GM10847 (cell line): ENCODE results near the gene CRYBB2.

ENCODE experiments used
- POLR2A ChIP-seq: IDR thresholded peaks from 2 replicates; pipeline ENCODE4 v1.6.1; 2011; ENCODE audit not compliant: insufficient read length; ENCODE audit errors: extremely low read depth

The CRYBB2 gene

DNA sequence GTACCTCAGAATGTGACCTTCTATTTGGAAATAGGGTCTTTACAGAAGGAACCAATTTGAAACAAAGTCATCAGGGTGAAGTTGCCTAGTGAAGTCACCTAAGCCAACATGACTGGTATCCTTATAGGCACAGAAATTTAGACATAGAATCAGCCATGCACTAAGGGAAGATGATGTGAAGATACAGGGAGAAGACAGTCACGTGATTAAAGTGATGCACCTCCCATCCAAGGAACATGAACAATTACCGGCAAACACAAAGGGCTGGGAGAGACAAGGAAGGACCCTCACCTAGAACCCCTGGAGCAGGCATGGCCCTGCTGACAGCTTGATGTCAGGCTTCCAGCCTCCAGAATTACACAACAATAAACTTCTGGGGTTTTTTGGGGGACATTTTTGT is 3.2 kb upstream of the CRYBB2 start:
- no peak for TF ChIP-seq POLR2A

DNA sequence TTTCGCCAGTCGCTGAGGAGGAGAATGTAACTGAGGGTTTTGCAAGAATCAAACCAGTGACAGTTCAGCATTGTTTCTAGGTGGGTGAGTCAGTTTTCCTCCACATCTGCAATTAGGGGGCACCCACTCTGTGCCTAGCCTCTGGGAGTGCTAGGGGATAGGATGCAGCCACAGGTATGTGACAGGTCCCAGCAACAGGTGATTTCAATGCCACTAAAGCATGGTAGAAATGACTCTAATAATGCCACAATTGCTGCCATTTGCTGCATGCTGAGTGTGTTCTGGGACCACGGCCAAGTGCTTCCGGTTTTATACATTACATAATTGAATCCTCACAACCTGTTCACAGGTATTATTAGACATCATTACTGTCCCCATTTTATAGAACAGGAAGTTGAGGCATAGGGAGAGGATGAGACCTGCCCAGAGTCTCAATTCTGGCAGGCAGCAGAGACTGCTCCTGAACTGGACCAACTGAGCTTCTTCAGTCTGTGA is 556 bp downstream of the CRYBB2 start:
- no peak for TF ChIP-seq POLR2A

DNA sequence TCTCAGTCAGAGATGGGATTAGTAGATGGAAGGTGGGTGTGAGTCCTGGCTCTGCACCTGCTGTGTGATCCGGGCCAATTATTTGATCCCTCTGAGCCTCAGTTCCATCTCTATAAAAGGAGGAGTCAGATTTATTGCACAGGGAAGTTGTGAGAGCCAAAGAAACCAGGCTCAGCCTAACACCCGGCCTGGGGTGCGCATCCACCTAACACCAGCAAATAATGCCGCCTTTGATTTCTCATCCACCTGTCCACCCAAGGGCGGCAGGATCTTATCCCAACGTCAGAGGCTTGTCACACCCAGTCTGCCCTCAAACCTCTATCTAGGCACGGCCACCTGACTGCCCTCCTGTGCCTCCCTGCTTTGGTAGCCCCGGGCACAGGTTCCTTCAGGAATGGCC is 2.4 kb downstream of the CRYBB2 start:
- TF ChIP-seq POLR2A, result no peak

DNA sequence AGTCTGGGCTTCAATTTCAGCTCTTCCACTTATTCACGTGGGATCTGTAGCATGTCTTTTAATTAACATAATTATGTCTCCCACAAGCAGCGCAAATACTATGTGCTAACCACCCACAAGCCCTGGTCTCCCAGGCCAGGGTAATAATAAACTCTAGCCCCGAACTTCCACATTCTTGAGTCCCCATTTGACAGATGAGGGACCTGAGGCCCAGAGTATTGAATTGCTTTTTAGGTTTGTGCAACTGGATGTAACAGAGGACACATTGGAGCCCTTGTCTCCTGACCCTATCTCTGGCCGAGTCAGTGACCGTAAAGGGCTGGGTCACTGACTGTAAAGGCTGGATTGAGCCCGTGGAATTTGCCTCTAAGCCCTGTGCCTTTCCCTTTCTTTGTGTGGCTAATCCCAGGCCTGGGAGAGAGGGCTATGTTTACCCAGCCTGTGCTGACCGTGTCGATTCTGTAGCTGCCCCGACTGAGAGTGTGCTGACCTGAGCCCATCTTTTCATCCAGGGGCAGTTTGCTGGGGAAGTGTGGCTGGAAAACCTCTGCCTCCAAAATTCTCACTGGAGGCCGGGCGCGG is 3.9 kb downstream of the CRYBB2 start:
- TF ChIP-seq POLR2A, result no peak

DNA sequence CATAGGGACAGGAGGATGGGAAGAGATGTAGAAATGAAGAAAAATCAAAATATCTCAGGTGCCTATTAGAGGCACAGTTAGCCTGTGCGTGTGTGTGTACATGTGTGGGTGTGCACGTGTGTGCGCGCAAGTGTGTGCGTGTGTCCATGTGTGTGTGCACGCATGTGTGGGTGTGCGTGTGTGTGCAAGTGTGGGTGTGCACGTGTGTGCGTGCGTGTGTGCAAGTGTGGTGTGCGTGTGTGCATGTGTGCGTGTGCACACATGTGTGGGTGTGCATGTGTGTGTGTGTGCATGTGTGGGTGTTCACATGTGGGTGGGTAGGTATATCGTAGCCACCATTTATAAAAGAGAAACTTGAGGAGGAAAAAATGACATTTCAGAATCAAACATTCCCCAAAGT is 9.4 kb downstream of the CRYBB2 start:
- TF ChIP-seq POLR2A, result no peak

DNA sequence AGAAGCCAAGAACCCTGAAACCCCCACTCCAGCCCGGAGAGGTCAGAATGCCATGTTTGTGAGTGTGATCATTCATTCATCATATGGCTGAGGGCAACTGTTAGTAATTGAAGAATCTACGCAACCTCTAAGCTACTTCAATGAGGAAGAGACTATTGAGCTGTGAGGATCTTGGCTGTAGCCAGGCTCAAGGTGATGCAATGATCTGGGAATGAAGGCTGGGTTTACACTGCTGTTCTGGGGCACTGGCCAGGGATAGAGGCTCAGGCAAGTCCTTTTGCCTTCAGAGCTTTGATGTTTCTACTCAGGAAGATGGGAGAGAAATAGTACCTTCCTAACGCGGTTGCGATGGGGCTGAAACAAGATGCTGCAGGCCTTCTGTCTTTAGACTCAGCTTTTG is 12.9 kb downstream of the CRYBB2 start:
- TF ChIP-seq POLR2A, result no peak

DNA sequence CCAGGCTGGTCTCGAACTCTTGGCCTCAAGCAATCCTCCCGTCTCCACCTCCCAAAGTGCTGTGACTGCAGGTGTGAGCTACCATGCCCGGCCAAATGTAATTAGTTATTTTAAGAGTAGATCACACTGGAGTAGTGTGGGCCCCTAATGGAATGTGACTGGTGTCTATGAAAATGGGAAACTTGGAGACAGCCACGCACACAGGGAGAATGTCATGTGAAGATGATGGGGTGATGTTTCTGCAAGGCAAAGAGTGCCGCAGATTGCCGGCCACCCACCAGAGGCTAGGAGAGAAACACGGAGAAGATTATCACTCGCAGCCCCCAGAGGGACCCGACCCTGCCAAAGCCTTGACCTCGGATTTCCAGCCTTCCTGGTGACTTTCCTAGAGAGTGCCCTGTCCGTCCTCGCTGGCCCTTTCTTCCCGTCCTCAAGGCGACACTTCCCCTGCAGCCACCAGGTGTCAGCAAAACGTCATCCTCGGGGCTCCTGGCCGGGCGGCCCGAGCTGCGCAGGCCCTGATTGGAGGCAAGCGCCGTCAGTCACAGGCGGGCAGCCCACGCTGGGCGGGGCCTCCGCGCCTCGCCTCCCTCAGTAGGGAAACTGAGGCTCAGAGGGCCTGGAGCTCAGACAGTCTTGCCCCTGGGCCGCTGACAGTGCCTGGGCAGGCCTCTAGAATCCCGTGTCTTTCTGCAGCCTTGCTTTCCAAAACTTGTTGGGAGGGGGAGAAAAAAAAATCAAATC is 16.3 kb downstream of the CRYBB2 start:
- no peak for TF ChIP-seq POLR2A

DNA sequence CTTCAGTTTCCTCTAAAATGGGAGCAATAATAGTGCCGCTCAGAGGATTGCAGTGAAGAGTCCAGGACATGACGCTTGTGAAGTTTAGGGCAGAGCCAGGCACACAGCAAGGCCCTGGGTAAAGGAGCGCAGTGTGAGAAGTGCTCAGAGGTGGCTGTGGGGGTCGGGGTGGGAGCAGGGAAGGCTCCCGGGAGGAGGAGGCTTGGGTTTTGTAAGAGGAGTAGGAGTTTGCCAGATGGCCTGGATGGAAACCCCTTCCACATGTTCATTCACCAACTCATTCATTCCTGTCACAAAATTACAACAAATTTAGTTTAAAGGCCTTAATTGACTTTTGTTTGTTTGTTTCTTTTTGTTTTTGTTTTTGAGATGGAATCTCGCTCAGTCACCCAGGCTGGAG is 17.0 kb downstream of the CRYBB2 start:
- no peak for TF ChIP-seq POLR2A

DNA sequence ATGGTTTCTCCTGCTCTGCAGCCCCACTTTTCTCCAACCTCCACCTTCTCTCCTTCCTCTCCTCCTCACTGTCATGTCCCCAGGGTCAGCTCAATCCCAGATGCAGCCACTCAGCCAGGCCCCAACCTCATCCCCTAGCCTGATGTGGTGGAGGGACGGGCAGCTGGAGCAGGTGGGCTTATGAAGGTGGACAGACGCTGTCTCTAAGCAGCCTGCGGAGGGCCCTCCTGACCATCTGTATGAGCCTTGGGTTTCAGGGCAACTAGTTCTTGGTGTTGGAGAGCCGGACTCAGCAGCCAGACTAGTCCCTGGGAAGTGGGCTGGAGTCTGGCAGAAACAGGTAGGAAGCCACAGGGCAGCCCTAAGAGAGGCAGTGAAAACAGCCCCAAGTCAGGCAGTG is 18.1 kb downstream of the CRYBB2 start:
- no peak for TF ChIP-seq POLR2A
